ENCODE results near the gene ZNF277.

The ZNF277 gene

GRCh38 chr7:112336936-112337576 lies 130.6 kb downstream of the ZNF277 start (continued):
- TF ChIP-seq REST (tag by site-specific recombination; IDR thresholded peaks at IDR 0.05) (no peak), MYNN (tag by site-specific recombination; IDR thresholded peaks at IDR 0.05; ENCODE audit: borderline replicate concordance) (no peak), ZNF132 (tag by site-specific recombination; IDR thresholded peaks at IDR 0.05; ENCODE audit: borderline replicate concordance) (no peak), ZNF175 (tag by site-specific recombination; IDR thresholded peaks at IDR 0.05) (no peak), ZNF155 (tag by site-specific recombination; IDR thresholded peaks at IDR 0.05) (no peak)
- TF ChIP-seq, protein P1, sequence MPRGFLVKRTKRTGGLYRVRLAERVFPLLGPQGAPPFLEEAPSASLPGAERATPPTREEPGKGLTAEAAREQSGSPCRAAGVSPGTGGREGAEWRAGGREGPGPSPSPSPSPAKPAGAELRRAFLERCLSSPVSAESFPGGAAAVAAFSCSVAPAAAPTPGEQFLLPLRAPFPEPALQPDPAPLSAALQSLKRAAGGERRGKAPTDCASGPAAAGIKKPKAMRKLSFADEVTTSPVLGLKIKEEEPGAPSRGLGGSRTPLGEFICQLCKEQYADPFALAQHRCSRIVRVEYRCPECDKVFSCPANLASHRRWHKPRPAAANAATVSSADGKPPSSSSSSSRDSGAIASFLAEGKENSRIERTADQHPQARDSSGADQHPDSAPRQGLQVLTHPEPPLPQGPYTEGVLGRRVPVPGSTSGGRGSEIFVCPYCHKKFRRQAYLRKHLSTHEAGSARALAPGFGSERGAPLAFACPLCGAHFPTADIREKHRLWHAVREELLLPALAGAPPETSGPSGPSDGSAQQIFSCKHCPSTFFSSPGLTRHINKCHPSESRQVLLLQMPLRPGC (tag by site-specific recombination; IDR thresholded peaks at IDR 0.05): no peak
- TF ChIP-seq, protein P2, sequence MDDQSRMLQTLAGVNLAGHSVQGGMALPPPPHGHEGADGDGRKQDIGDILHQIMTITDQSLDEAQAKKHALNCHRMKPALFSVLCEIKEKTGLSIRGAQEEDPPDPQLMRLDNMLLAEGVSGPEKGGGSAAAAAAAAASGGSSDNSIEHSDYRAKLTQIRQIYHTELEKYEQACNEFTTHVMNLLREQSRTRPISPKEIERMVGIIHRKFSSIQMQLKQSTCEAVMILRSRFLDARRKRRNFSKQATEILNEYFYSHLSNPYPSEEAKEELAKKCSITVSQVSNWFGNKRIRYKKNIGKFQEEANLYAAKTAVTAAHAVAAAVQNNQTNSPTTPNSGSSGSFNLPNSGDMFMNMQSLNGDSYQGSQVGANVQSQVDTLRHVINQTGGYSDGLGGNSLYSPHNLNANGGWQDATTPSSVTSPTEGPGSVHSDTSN (CRISPR knock-in tag; IDR thresholded peaks at IDR 0.05): no peak

GRCh38 chr7:112337892-112338291 lies 131.4 kb downstream of the ZNF277 start:
- TF ChIP-seq PRDM6 (tag by site-specific recombination; IDR thresholded peaks at IDR 0.05) (no peak), ZNF548 (tag by site-specific recombination; IDR thresholded peaks at IDR 0.05) (no peak), ATF2 (tag by site-specific recombination; IDR thresholded peaks at IDR 0.05; ENCODE audit: low read depth) (no peak), PRDM2 (tag by site-specific recombination; IDR thresholded peaks at IDR 0.05; ENCODE audit: borderline replicate concordance) (no peak)
- TF ChIP-seq, protein P3, sequence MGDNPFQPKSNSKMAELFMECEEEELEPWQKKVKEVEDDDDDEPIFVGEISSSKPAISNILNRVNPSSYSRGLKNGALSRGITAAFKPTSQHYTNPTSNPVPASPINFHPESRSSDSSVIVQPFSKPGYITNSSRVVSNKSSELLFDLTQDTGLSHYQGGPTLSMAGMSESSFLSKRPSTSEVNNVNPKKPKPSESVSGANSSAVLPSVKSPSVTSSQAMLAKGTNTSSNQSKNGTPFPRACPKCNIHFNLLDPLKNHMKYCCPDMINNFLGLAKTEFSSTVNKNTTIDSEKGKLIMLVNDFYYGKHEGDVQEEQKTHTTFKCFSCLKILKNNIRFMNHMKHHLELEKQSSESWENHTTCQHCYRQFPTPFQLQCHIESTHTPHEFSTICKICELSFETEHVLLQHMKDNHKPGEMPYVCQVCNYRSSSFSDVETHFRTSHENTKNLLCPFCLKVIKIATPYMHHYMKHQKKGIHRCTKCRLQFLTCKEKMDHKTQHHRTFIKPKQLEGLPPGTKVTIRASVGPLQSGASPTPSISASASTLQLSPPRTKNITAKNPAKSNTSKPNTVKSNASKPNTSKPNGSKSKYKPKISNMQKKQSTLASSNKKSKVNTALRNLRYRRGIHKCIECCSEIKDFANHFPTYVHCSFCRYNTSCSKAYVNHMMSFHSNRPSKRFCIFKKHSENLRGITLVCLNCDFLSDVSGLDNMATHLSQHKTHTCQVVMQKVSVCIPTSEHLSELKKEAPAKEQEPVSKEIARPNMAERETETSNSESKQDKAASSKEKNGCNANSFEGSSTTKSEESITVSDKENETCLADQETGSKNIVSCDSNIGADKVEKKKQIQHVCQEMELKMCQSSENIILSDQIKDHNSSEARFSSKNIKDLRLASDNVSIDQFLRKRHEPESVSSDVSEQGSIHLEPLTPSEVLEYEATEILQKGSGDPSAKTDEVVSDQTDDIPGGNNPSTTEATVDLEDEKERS (tag by site-specific recombination; IDR thresholded peaks at IDR 0.05): no peak
- H3K36me3 ChIP-seq (ENCODE audit: control insufficient read depth in 2 of 2, insufficient read depth in 1 of 2, low read length in 2 of 2): peaks cover 4 to 17% of the 10 kb centered on the region in 2 experiments; a peak in 2 of 3 replicates
- no peaks in the 10 kb centered on the region for H3K4me1 ChIP-seq (ENCODE audit: control insufficient read depth, insufficient read depth, low read length)
- POLR2A ChIA-PET: no interaction called here
- no peak overlapping the region for H3K4me3 ChIP-seq (ENCODE audit: low read depth, low read length)
- no peaks in the 10 kb centered on the region for H3K9me3 ChIP-seq (ENCODE audit: control insufficient read depth, insufficient read depth, low read depth, low read length)
- H3K27ac ChIP-seq (ENCODE audit: extremely low read depth, low read depth, low read length): no peak overlapping the region
- CTCF ChIA-PET: no interaction called here
